ENCODE data around the gene TMEM130.

The TMEM130 gene

GRCh38 chr7:98810153-98810802 is 59.5 kb downstream of the TMEM130 start:
- peak in 20 of 56 donors; percentile 2 to 44 (median 10) for DNase-seq

- no peak for DNase-seq
Observed at GRCh38 chr7:98808751-98809460, 60.9 kb downstream of the TMEM130 start.

GRCh38 chr7:98807068-98808048 is 62.5 kb downstream of the TMEM130 start:
- no peak for DNase-seq

- no peak for DNase-seq
Observed at GRCh38 chr7:98805956-98806838, 63.6 kb downstream of the TMEM130 start.

GRCh38 chr7:98802781-98803110 is 67.1 kb downstream of the TMEM130 start:
- DNase-seq = no peak

GRCh38 chr7:98802088-98802780 is 67.6 kb downstream of the TMEM130 start:
- peak in 29 of 56 donors; percentile 2 to 33 (median 16) for DNase-seq

- no peak for DNase-seq
Observed at GRCh38 chr7:98800996-98801395, 68.8 kb downstream of the TMEM130 start.

- DNase-seq = no peak
Observed at GRCh38 chr7:98797150-98797549, 72.7 kb downstream of the TMEM130 start.
